ENCODE data around the gene MCTP1. TPM values are rescaled to one million over a fixed set of nuclear protein-coding genes. Genes with fewer than 3 reads are reported as not detected.

The MCTP1 gene
- total and polyA plus RNA-seq, 9 of the 15 experiments (the other 6 are each of a cell fraction or from before 2014, with no cell fraction given): 0.04 to 0.93 (median 0.06) TPM; not detected in 4

DNA sequence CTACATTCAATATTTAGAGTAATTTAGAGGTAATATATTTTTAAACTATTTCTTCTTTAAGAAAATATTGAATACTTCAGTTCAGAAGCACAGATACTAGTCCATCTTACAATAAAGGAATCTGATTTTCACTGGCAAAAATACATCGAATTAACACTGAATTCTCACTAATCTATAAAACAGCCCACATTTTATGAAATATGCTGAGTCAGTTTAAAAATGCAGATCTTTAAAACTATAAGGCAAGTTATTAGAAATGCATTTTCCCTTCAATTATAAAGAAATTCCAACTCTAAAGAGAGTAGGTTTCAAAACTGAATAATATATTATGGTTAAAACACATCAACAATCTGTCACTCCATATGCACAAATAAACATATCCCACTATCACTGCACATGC is 433.9 kb downstream of the MCTP1 start (continued):
- TF ChIP-seq, protein P1, sequence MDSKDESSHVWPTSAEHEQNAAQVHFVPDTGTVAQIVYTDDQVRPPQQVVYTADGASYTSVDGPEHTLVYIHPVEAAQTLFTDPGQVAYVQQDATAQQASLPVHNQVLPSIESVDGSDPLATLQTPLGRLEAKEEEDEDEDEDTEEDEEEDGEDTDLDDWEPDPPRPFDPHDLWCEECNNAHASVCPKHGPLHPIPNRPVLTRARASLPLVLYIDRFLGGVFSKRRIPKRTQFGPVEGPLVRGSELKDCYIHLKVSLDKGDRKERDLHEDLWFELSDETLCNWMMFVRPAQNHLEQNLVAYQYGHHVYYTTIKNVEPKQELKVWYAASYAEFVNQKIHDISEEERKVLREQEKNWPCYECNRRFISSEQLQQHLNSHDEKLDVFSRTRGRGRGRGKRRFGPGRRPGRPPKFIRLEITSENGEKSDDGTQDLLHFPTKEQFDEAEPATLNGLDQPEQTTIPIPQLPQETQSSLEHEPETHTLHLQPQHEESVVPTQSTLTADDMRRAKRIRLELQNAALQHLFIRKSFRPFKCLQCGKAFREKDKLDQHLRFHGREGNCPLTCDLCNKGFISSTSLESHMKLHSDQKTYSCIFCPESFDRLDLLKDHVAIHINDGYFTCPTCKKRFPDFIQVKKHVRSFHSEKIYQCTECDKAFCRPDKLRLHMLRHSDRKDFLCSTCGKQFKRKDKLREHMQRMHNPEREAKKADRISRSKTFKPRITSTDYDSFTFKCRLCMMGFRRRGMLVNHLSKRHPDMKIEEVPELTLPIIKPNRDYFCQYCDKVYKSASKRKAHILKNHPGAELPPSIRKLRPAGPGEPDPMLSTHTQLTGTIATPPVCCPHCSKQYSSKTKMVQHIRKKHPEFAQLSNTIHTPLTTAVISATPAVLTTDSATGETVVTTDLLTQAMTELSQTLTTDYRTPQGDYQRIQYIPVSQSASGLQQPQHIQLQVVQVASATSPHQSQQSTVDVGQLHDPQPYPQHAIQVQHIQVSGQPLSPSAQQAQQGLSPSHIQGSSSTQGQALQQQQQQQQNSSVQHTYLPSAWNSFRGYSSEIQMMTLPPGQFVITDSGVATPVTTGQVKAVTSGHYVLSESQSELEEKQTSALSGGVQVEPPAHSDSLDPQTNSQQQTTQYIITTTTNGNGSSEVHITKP (IDR thresholded peaks at IDR 0.05; ENCODE audit: partially characterized antibody): no peak
- TF ChIP-seq MAFK (IDR thresholded peaks at IDR 0.05; ENCODE audit: low read length) (peak; percentile 91), EP400 (IDR thresholded peaks at IDR 0.05) (no peak), YBX1 (IDR thresholded peaks at IDR 0.05) (no peak), RUNX1 (IDR thresholded peaks at IDR 0.05; ENCODE audit: low read depth) (no peak), RBM22 (IDR thresholded peaks at IDR 0.05; ENCODE audit: low read depth, low read length, poor library complexity, severe bottlenecking) (no peak), FOXK1 (CRISPR knock-in tag; IDR thresholded peaks at IDR 0.05; ENCODE audit: borderline replicate concordance) (no peak)
